DND-41 (cell line): ENCODE measurements around the gene ZKSCAN5.

Experiments
- EZH2 ChIP-seq: IDR thresholded peaks from 3 replicates; pipeline ENCODE4 v1.6.1; 2012; ENCODE audit warnings: borderline replicate concordance, low read depth, mild to moderate bottlenecking, moderate library complexity, low read length, inconsistent platforms; ENCODE audit not compliant: severe bottlenecking
- TF ChIP-seq, protein P1 (sequence below): IDR thresholded peaks from 2 replicates; pipeline ENCODE4 v1.5.1; 2012; ENCODE audit warnings: borderline replicate concordance, low read length, moderate library complexity, mild to moderate bottlenecking; ENCODE audit not compliant: poor library complexity, severe bottlenecking; ENCODE audit errors: extremely low read depth

DNA sequence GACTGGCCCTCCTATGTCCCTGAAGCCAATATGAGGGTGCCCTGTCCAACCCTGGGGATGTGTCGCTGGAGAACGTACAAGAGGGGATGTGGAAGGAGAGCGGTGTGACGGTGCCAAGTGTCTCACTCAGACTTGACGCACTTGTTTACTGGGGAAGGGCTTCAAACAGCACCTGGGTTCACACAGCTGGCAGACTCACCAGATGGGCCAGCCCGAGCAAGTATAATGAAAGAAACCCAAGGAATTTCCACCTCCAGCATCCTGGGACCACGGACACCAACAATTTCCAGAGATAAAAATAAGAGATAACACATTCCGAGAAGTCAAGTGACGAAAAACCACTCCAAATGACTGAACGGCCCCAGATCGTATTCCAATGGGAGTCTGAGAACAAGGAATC lies 43.8 kb upstream of the ZKSCAN5 start:
- TF ChIP-seq, protein P1, sequence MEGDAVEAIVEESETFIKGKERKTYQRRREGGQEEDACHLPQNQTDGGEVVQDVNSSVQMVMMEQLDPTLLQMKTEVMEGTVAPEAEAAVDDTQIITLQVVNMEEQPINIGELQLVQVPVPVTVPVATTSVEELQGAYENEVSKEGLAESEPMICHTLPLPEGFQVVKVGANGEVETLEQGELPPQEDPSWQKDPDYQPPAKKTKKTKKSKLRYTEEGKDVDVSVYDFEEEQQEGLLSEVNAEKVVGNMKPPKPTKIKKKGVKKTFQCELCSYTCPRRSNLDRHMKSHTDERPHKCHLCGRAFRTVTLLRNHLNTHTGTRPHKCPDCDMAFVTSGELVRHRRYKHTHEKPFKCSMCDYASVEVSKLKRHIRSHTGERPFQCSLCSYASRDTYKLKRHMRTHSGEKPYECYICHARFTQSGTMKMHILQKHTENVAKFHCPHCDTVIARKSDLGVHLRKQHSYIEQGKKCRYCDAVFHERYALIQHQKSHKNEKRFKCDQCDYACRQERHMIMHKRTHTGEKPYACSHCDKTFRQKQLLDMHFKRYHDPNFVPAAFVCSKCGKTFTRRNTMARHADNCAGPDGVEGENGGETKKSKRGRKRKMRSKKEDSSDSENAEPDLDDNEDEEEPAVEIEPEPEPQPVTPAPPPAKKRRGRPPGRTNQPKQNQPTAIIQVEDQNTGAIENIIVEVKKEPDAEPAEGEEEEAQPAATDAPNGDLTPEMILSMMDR = no peak
- no peak for TF ChIP-seq EZH2
